SK-N-MC (cell line): Measurements from ENCODE around the gene NADSYN1.

ENCODE experiments used
- EZH2 ChIP-seq: fragments of 200-600 bp; sonication (generic); IDR thresholded peaks from one replicate; pipeline ENCODE4 v1.6.1; 2017; ENCODE audit warnings: antibody characterized with exemption
- FOXP2 ChIP-seq: optimal IDR thresholded peaks from 2 replicates; pipeline ENCODE3; 2011; ENCODE audit warnings: mild to moderate bottlenecking, moderate library complexity; ENCODE audit not compliant: insufficient read depth; ENCODE audit errors: extremely low read length, control extremely low read depth
- POLR2AphosphoS5 ChIP-seq: IDR thresholded peaks from 2 replicates; pipeline ENCODE4 v1.6.1; 2012; ENCODE audit warnings: mild to moderate bottlenecking, low read depth, low read length, borderline replicate concordance

GRCh38 chr11:71519546-71519945 lies 66.5 kb downstream of the NADSYN1 start:
- TF ChIP-seq EZH2: no peak
- TF ChIP-seq POLR2AphosphoS5: no peak
- no peak for TF ChIP-seq FOXP2
